ENCODE measurements around the gene GGN. TPM values are rescaled to one million over a fixed set of nuclear protein-coding genes. Genes with fewer than 3 reads are reported as not detected.

Gene GGN
- total RNA-seq, 1 experiment from 2014 or later: 1.5 TPM

- no CpG with 5 or more reads among the region's 8 CpGs for WGBS (ENCODE audit: extremely low coverage, insufficient read length, low lambda C conversion rate)
- Histone ChIP-seq H2AFZ (ENCODE audit: low read length) (no peak overlapping the region), H2BK120ac (ENCODE audit: low read depth, low read length, poor library complexity, severe bottlenecking) (no peak overlapping the region), H3K23ac (ENCODE audit: insufficient read length, low read depth, low read length) (no peak overlapping the region), H3K27me3 (ENCODE audit: insufficient read depth, low read length) (no peaks in the 10 kb centered on the region), H3K79me2 (ENCODE audit: insufficient read depth, low read length) (no peaks in the 10 kb centered on the region), H4K20me1 (ENCODE audit: control insufficient read depth, insufficient read depth, insufficient read length) (no peaks in the 10 kb centered on the region), H4K91ac (ENCODE audit: insufficient read length, low read depth, low read length) (no peak overlapping the region), H2BK12ac (ENCODE audit: insufficient read length, low read depth, low read length) (no peak overlapping the region), H2BK5ac (ENCODE audit: insufficient read length, low read length) (no peak overlapping the region), H3K4me2 (ENCODE audit: insufficient read depth, insufficient read length, low read length) (no peak overlapping the region), H3K14ac (ENCODE audit: insufficient read depth, low read length) (no peak overlapping the region), H3K23me2 (ENCODE audit: insufficient read length, low read depth, low read length, poor library complexity, severe bottlenecking) (no peaks in the 10 kb centered on the region), H3K9ac (ENCODE audit: extremely low read depth, insufficient read length, low read length) (no peak overlapping the region), H4K8ac (replicated peaks; ENCODE audit: insufficient read length, low read depth, low read length) (no peak overlapping the region), H3T11ph (ENCODE audit: low read length) (no peak overlapping the region), H2AK5ac (ENCODE audit: insufficient read length, low read length) (no peak overlapping the region), H3K4ac (ENCODE audit: low read depth, low read length) (no peak overlapping the region), H3K4me1 (ENCODE audit: insufficient read depth, low read length) (no peaks in the 10 kb centered on the region), H3K9me3 (ENCODE audit: control insufficient read depth, low read depth, low read length) (no peaks in the 10 kb centered on the region), H4K5ac (ENCODE audit: insufficient read length, low read depth, low read length) (no peak overlapping the region), H2BK20ac (ENCODE audit: low read depth, low read length, poor library complexity, severe bottlenecking) (no peak overlapping the region), H3K79me1 (ENCODE audit: insufficient read depth, low read depth, low read length, poor library complexity, severe bottlenecking) (no peaks in the 10 kb centered on the region), H3K56ac (ENCODE audit: insufficient read length, low read depth, low read length) (no peak overlapping the region), H3K27ac (ENCODE audit: insufficient read length, low read depth, low read length) (no peak overlapping the region), H2BK15ac (ENCODE audit: low read depth, low read length) (no peak overlapping the region), H3K18ac (ENCODE audit: insufficient read length, low read depth, low read length) (no peak overlapping the region)
- Mint-ChIP-seq H3K36me3 (ENCODE audit: insufficient read depth in 1 of 3, low read depth in 3 of 3) (no peaks in the 10 kb centered on the region), H3K9me3 (no peaks in the 10 kb centered on the region), H3K4me3 (no peak overlapping the region), H3K27ac (peak overlapping the region in 1 of 3 experiments; percentile 19; a peak in 1 of 7 replicates), H3K4me1 (peaks cover 0 to 5% of the 10 kb centered on the region in 2 experiments; a peak in 1 of 4 replicates), H3K27me3 (ENCODE audit: low read depth) (peaks cover 40% of the 10 kb centered on the region)
- TF ChIP-seq, protein P1, sequence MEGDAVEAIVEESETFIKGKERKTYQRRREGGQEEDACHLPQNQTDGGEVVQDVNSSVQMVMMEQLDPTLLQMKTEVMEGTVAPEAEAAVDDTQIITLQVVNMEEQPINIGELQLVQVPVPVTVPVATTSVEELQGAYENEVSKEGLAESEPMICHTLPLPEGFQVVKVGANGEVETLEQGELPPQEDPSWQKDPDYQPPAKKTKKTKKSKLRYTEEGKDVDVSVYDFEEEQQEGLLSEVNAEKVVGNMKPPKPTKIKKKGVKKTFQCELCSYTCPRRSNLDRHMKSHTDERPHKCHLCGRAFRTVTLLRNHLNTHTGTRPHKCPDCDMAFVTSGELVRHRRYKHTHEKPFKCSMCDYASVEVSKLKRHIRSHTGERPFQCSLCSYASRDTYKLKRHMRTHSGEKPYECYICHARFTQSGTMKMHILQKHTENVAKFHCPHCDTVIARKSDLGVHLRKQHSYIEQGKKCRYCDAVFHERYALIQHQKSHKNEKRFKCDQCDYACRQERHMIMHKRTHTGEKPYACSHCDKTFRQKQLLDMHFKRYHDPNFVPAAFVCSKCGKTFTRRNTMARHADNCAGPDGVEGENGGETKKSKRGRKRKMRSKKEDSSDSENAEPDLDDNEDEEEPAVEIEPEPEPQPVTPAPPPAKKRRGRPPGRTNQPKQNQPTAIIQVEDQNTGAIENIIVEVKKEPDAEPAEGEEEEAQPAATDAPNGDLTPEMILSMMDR (conservative IDR thresholded peaks at IDR 0.05): no peak
- DNase-seq: no peak
These were observed 35.2 kb downstream of the GGN start for GRCh38 chr19:38352611-38353010.

All from H9 (cell line).